Chondrocyte (in vitro differentiated cells): ENCODE results near the gene ZFP69B. TPM values are rescaled to one million over a fixed set of nuclear protein-coding genes. Genes with fewer than 3 reads are reported as not detected.

Source experiments
- DNase-seq: peaks from one replicate; pipeline ENCODE4 v3.0.0; 2021; ENCODE audit warnings: mixed read lengths, low spot score
- H3K27ac Mint-ChIP-seq: one replicate; pipeline ENCODE4 v1.8.0; 2021; ENCODE audit warnings: mild to moderate bottlenecking, moderate library complexity, mixed read lengths; ENCODE audit not compliant: unreplicated experiment
- H3K27me3 Mint-ChIP-seq: 2 replicates; pipeline ENCODE4 v1.8.0; 2021; ENCODE audit warnings: low read depth, mixed read lengths
- H3K36me3 Mint-ChIP-seq: 2 replicates; pipeline ENCODE4 v1.8.0; 2021; ENCODE audit warnings: low read depth, mixed read lengths
- H3K4me1 Mint-ChIP-seq: 2 replicates; pipeline ENCODE4 v1.8.0; 2021; ENCODE audit warnings: low read depth, mild to moderate bottlenecking, mixed read lengths
- H3K4me3 Mint-ChIP-seq: one replicate; pipeline ENCODE4 v1.8.0; 2021; ENCODE audit warnings: mild to moderate bottlenecking, moderate library complexity, mixed read lengths; ENCODE audit not compliant: unreplicated experiment
- H3K9me3 Mint-ChIP-seq: 2 replicates; pipeline ENCODE4 v1.8.0; 2021; ENCODE audit warnings: low read depth, mixed read lengths
- total RNA-seq: library from RNA; stranded (reverse); gene quantifications from 3 replicates; pipeline ENCODE4 v1.2.1, GENCODE V29; 2021
- TF ChIP-seq, protein P1 (sequence below): fragments of 200-600 bp; sonication (generic); IDR thresholded peaks from 2 replicates; pipeline ENCODE4 v1.5.0; 2021; ENCODE audit warnings: antibody characterized with exemption, mild to moderate bottlenecking, moderate library complexity

The ZFP69B gene
- total RNA-seq, 1 donor from 2014 or later: 13.4 TPM

DNA sequence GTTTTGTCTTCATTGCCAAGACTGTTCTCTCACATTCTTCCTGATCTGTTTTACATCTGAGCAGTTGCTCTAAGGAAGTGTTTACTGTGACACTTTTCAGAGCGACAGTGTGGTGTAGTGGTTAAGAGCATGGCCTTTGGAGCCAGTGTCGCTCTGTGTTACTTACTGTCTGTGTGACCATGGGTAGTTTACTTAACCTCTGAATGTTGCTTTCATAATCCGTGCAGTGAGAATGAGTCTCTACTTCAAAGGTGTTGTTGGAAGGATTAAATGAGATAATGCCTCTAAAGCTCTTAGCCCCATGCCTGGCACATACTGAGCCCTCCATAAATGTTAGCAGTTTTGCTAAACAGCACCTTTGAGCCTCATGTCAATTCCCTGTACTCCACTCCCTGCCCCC lies 35.9 kb upstream of the ZFP69B start:
- no peaks in the 10 kb centered on the region for H3K9me3 Mint-ChIP-seq
- no peaks in the 10 kb centered on the region for H3K4me1 Mint-ChIP-seq
- peaks cover 32% of the 10 kb centered on the region for H3K36me3 Mint-ChIP-seq
- no peak for DNase-seq
- TF ChIP-seq, protein P1, sequence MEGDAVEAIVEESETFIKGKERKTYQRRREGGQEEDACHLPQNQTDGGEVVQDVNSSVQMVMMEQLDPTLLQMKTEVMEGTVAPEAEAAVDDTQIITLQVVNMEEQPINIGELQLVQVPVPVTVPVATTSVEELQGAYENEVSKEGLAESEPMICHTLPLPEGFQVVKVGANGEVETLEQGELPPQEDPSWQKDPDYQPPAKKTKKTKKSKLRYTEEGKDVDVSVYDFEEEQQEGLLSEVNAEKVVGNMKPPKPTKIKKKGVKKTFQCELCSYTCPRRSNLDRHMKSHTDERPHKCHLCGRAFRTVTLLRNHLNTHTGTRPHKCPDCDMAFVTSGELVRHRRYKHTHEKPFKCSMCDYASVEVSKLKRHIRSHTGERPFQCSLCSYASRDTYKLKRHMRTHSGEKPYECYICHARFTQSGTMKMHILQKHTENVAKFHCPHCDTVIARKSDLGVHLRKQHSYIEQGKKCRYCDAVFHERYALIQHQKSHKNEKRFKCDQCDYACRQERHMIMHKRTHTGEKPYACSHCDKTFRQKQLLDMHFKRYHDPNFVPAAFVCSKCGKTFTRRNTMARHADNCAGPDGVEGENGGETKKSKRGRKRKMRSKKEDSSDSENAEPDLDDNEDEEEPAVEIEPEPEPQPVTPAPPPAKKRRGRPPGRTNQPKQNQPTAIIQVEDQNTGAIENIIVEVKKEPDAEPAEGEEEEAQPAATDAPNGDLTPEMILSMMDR: no peak
- no peak overlapping the region for H3K27ac Mint-ChIP-seq
- H3K27me3 Mint-ChIP-seq: no peaks in the 10 kb centered on the region
- no peak overlapping the region for H3K4me3 Mint-ChIP-seq

GRCh38 chr1:40416709-40417108 lies 33.6 kb upstream of the ZFP69B start:
- Mint-ChIP-seq H3K4me1 (peaks cover 2% of the 10 kb centered on the region), H3K27ac (no peak overlapping the region)
- TF ChIP-seq, protein P1: no peak

GRCh38 chr1:40421431-40422384 lies 28.6 kb upstream of the ZFP69B start:
- H3K36me3 Mint-ChIP-seq: peaks cover 23% of the 10 kb centered on the region
- peaks cover 6% of the 10 kb centered on the region for H3K4me1 Mint-ChIP-seq
- TF ChIP-seq, protein P1: no peak
- DNase-seq: no peak
- H3K4me3 Mint-ChIP-seq: no peak overlapping the region
- no peaks in the 10 kb centered on the region for H3K27me3 Mint-ChIP-seq
- no peak overlapping the region for H3K27ac Mint-ChIP-seq
- H3K9me3 Mint-ChIP-seq: no peaks in the 10 kb centered on the region

More at GRCh38 chr1:40416709-40417108, 33.6 kb upstream of the ZFP69B start:
- H3K9me3 Mint-ChIP-seq: no peaks in the 10 kb centered on the region
- H3K36me3 Mint-ChIP-seq: peaks cover 33% of the 10 kb centered on the region
- DNase-seq: no peak
- no peaks in the 10 kb centered on the region for H3K27me3 Mint-ChIP-seq
- no peak overlapping the region for H3K4me3 Mint-ChIP-seq

GRCh38 chr1:40422630-40423263 lies 27.5 kb upstream of the ZFP69B start:
- no peak overlapping the region for H3K27ac Mint-ChIP-seq
- no peaks in the 10 kb centered on the region for H3K9me3 Mint-ChIP-seq

DNA sequence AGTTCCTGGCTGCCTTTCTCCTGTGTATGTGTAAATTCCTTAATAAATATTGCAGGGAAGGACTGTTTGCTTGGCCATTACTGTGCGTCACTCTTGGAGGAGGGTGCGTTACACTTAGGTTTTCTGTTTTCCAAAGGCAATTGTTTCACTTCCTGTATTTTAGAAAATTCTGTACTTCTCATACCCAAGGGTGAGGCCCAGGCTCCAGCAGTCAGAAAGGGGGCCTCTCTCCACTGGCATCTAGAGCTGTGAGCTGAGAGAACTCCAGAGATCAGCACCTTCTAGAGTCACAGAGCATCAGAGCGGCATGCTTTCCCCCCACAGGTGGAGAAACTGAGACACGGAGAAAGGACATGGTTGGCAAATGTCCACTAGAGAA lies 27.0 kb upstream of the ZFP69B start:
- H3K27ac Mint-ChIP-seq: no peak overlapping the region
- no peak overlapping the region for H3K4me3 Mint-ChIP-seq
- TF ChIP-seq, protein P1: no peak

More at GRCh38 chr1:40422630-40423263, 27.5 kb upstream of the ZFP69B start:
- DNase-seq: no peak
- TF ChIP-seq, protein P1: no peak
- Mint-ChIP-seq H3K4me3 (no peak overlapping the region), H3K27me3 (no peaks in the 10 kb centered on the region), H3K4me1 (peaks cover 6% of the 10 kb centered on the region), H3K36me3 (peaks cover 13% of the 10 kb centered on the region)

More for the DNA sequence above, 27.0 kb upstream of the ZFP69B start:
- Mint-ChIP-seq H3K36me3 (peaks cover 9% of the 10 kb centered on the region), H3K9me3 (no peaks in the 10 kb centered on the region), H3K27me3 (no peaks in the 10 kb centered on the region), H3K4me1 (peaks cover 6% of the 10 kb centered on the region)
- DNase-seq: no peak
